ENCODE results near the gene C16orf92. TPM values are rescaled to one million over a fixed set of nuclear protein-coding genes. Genes with fewer than 3 reads are reported as not detected.

Gene C16orf92
- total RNA-seq, 1 donor from 2014 or later: not detected

- Mint-ChIP-seq H3K27me3 (ENCODE audit: unreplicated experiment) (no peaks in the 10 kb centered on the region), H3K27ac (ENCODE audit: unreplicated experiment) (no peak overlapping the region)
Measured at GRCh38 chr16:29985271-29985811, 37.7 kb upstream of the C16orf92 start.

GRCh38 chr16:29986231-29986630 lies 36.8 kb upstream of the C16orf92 start:
- Mint-ChIP-seq H3K27ac (ENCODE audit: unreplicated experiment) (no peak overlapping the region), H3K9me3 (ENCODE audit: unreplicated experiment) (no peaks in the 10 kb centered on the region), H3K27me3 (ENCODE audit: unreplicated experiment) (no peaks in the 10 kb centered on the region), H3K4me3 (ENCODE audit: unreplicated experiment) (no peak overlapping the region), H3K36me3 (ENCODE audit: unreplicated experiment) (peaks cover 50% of the 10 kb centered on the region), H3K4me1 (ENCODE audit: unreplicated experiment) (no peaks in the 10 kb centered on the region)
- no peak for DNase-seq (ENCODE audit: extremely low spot score, unreplicated experiment)
- no peak for TF ChIP-seq CTCF (IDR thresholded peaks at IDR 0.05)

More at GRCh38 chr16:29985271-29985811, 37.7 kb upstream of the C16orf92 start:
- no peak for DNase-seq (ENCODE audit: extremely low spot score, unreplicated experiment)
- no peaks in the 10 kb centered on the region for H3K4me1 Mint-ChIP-seq (ENCODE audit: unreplicated experiment)
- H3K36me3 Mint-ChIP-seq (ENCODE audit: unreplicated experiment): peaks cover 53% of the 10 kb centered on the region
- H3K9me3 Mint-ChIP-seq (ENCODE audit: unreplicated experiment): no peaks in the 10 kb centered on the region
- H3K4me3 Mint-ChIP-seq (ENCODE audit: unreplicated experiment): no peak overlapping the region
- no peak for TF ChIP-seq CTCF (IDR thresholded peaks at IDR 0.05)

GRCh38 chr16:29986931-29987330 lies 36.1 kb upstream of the C16orf92 start:
- no peaks in the 10 kb centered on the region for H3K9me3 Mint-ChIP-seq (ENCODE audit: unreplicated experiment)
- no peak for TF ChIP-seq CTCF (IDR thresholded peaks at IDR 0.05)
- no peak for DNase-seq (ENCODE audit: extremely low spot score, unreplicated experiment)
- H3K4me1 Mint-ChIP-seq (ENCODE audit: unreplicated experiment): no peaks in the 10 kb centered on the region
- H3K4me3 Mint-ChIP-seq (ENCODE audit: unreplicated experiment): no peak overlapping the region
- no peaks in the 10 kb centered on the region for H3K27me3 Mint-ChIP-seq (ENCODE audit: unreplicated experiment)
- no peak overlapping the region for H3K27ac Mint-ChIP-seq (ENCODE audit: unreplicated experiment)
- H3K36me3 Mint-ChIP-seq (ENCODE audit: unreplicated experiment): peaks cover 47% of the 10 kb centered on the region

- H3K4me1 Mint-ChIP-seq (ENCODE audit: unreplicated experiment): no peaks in the 10 kb centered on the region
- no peak for TF ChIP-seq CTCF (IDR thresholded peaks at IDR 0.05)
- H3K27me3 Mint-ChIP-seq (ENCODE audit: unreplicated experiment): no peaks in the 10 kb centered on the region
- H3K36me3 Mint-ChIP-seq (ENCODE audit: unreplicated experiment): peaks cover 42% of the 10 kb centered on the region
- no peak overlapping the region for H3K27ac Mint-ChIP-seq (ENCODE audit: unreplicated experiment)
- H3K4me3 Mint-ChIP-seq (ENCODE audit: unreplicated experiment): no peak overlapping the region
- no peak for DNase-seq (ENCODE audit: extremely low spot score, unreplicated experiment)
- no peaks in the 10 kb centered on the region for H3K9me3 Mint-ChIP-seq (ENCODE audit: unreplicated experiment)
Measured at GRCh38 chr16:29987371-29988085, 35.5 kb upstream of the C16orf92 start.

GRCh38 chr16:29988346-29989075 lies 34.5 kb upstream of the C16orf92 start:
- Mint-ChIP-seq H3K36me3 (ENCODE audit: unreplicated experiment) (peaks cover 37% of the 10 kb centered on the region), H3K27me3 (ENCODE audit: unreplicated experiment) (no peaks in the 10 kb centered on the region), H3K4me3 (ENCODE audit: unreplicated experiment) (no peak overlapping the region), H3K27ac (ENCODE audit: unreplicated experiment) (no peak overlapping the region), H3K4me1 (ENCODE audit: unreplicated experiment) (no peaks in the 10 kb centered on the region), H3K9me3 (ENCODE audit: unreplicated experiment) (no peaks in the 10 kb centered on the region)
- no peak for DNase-seq (ENCODE audit: extremely low spot score, unreplicated experiment)
- no peak for TF ChIP-seq CTCF (IDR thresholded peaks at IDR 0.05)

All from osteocyte (in vitro differentiated cells).